NK-92 treated with Interleukin-12 subunit alpha and Interleukin-12 subunit beta, amount 100 ng/mL, for 24 hours (cell line): ENCODE measurements around the gene PEBP1.

Experiments used
- DNase-seq: peaks from one replicate; lab custom pipeline; 2025; lab: John Stamatoyannopoulos, UW

The PEBP1 gene

DNA sequence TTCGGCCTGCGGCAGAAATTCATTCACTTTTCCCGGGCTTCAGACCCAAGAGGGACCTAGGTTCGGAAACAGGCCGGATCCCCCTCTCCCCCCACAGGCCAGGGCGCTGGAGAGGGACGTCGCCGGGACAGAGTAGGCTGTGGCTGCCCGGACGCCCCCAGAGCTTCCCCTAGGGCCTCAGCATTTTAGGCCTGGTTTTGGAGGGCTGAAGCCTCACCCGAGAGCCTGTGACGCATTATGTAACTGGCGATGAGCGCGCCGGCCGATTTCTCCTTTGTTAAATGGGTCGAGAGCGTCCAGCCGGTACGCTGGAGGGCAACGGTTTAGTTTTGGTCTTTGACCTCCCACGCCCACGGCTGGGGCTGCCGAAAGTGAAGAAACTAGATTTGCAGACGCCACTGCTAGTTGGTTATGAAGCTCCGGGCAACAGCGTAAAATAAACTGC lies 657 bp downstream of the PEBP1 start:
- DNase-seq, result no peak

GRCh38 chr12:118137148-118137678 lies 1.3 kb downstream of the PEBP1 start:
- no peak for DNase-seq

GRCh38 chr12:118140825-118141224 lies 4.9 kb downstream of the PEBP1 start:
- no peak for DNase-seq

GRCh38 chr12:118144499-118144898 lies 8.6 kb downstream of the PEBP1 start:
- DNase-seq, result no peak

DNA sequence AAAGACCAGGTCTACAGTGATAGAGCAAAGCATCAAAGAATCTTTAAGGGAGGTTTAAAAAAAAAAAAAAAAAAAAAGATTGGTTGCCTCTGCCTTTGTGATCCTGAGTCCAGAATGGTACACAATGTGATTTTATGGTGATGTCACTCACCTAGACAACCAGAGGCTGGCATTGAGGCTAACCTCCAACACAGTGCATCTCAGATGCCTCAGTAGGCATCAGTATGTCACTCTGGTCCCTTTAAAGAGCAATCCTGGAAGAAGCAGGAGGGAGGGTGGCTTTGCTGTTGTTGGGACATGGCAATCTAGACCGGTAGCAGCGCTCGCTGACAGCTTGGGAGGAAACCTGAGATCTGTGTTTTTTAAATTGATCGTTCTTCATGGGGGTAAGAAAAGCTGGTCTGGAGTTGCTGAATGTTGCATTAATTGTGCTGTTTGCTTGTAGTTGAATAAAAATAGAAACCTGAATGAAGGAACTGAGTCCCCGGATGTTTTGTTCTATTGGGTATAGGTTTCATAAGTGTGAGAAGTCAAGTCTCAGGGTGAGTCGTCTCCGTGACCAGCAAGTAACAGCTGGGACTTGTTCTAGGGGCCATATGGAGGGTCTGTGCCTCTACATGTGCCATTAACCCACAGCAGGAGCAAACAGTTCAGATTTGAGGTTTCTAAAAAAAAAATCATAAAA lies 9.3 kb downstream of the PEBP1 start:
- no peak for DNase-seq

- no peak for DNase-seq
These were observed 9.9 kb downstream of the PEBP1 start for GRCh38 chr12:118145798-118146156.

DNA sequence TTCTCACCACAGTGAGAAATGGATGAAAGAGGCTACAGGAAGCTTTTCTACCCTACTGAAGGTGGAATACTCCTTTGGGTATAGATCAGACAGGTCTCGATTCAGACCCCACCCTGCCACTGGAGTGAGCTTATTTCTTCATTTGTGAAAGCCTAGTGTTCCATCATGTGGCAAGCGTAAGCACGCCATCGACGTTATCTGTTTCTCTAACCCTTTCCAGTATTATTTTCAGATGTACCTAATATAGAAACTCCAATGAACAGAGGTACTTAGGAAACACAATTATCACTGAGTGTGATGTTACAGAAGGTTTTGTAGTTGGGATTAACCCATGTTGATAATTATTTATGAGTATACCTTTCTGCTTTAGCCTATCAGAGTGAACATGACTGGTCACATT lies 12.4 kb downstream of the PEBP1 start:
- DNase-seq, result no peak

DNA sequence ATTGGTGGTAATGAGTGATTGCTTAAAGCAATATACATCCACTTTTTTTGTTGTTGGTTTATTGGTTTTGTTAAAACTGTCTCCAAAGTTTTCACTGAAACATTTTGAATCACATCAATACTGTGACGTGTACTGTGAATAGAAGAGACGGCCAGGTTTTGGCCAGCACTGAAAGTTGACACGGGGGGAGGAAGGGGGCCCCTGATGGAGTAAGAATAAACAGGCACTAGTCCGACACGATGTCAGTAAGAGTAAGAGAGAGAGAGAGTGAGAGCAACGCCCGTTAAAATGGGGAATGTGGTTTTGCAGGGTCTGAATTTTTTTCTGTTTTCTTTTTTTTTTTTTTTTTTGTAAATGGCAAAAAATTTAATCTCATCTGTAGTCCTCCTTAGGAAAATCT lies 14.7 kb downstream of the PEBP1 start:
- no peak for DNase-seq

- DNase-seq, result no peak
These were observed 15.8 kb downstream of the PEBP1 start for GRCh38 chr12:118151755-118152154.

DNA sequence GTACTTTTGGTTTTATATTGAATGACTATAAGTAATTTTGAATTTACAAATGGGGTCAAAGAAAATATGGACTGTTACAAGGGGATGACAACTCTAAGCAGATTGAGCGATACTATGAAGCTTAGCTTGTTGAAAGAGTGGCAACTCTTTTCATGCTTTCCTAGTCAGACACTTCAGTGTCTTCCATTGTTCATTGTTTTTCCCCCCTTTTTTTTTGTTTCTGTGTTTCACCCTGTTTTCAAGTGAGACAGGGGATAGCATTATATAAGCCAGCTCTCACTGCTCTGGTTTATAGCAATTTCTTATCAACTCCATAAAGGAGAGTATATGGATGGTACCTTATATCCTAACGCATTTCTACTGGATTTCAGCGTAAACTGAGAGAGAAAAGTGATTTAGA lies 24.6 kb downstream of the PEBP1 start:
- DNase-seq, result no peak

GRCh38 chr12:118164798-118165486 lies 29.0 kb downstream of the PEBP1 start:
- no peak for DNase-seq

- no peak for DNase-seq
These were observed 31.0 kb downstream of the PEBP1 start for GRCh38 chr12:118166946-118167345.

GRCh38 chr12:118175823-118176447 lies 40.0 kb downstream of the PEBP1 start:
- no peak for DNase-seq

DNA sequence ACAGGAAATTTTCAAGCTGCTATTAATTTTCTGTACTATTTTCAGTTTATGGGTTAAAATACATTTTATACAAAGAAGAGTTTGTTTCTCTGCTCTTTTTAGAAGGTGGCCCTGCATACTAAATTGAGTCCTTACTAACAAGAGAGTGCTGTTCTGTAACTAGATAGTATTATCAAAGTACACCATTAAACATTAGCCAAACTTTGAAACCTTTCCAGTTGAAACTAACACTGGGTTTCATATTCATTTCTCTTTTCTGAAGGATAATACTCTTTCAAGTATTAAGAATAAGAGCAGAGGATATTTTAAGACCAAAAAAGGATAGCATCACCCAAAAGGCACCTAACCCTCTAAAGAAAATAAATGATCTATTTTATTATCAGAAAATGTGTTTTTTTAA lies 47.2 kb downstream of the PEBP1 start:
- no peak for DNase-seq

DNA sequence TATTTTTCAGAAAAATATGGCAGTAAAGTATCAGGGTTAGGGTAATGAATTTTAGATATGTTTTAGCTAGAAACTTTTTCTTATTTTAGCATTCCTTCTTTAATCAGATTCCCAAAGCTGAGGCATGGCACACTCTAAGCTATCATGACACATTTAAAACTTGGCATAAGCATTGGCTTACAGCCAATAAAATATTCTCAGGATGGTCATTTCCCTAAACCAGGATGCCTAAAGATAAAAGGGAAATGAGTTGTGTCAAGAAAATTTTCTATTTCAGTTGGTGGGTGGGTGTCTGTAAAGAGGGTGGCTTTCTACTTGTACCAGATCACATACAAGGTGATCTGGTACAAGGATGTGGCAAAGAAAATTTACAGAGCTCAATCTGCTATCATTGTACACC lies 47.8 kb downstream of the PEBP1 start:
- DNase-seq, result no peak

DNA sequence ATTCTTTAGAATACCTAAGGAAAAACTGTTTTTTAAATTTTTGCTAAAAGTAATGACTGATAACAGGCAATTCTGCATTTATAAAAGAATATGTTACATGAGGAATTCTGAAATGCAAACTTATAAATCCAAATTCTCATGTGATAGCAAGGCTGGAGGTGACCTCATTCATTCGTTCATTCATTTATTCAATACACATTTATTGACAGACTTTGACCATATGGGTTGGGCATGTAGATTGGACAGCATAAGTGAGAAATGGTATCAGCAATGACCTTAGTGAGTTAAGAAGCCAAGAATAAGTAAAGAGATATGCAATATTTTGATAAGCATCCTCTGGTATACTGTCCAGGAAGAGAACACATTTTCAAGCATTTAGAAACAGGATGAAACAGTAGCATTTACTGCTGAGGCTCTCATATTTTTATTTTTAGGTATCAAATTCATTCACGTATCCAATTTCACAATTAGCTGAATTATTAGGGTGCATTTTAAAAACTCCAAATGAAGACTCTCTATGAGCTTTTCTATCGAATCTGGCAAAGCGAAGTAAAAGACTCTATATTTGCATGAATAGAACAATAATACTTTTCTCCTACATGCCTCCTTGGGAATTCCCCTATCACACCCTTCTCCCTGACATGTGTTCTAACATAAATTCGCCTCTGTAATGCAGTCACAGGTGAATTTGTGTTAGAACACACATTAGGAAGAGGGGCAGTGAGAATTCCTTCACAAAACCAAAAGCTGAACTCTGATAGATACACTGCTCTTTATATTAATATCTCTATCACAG lies 49.9 kb downstream of the PEBP1 start:
- no peak for DNase-seq

- no peak for DNase-seq
These were observed 52.0 kb downstream of the PEBP1 start for GRCh38 chr12:118187751-118188435.

- DNase-seq, result no peak
These were observed 52.9 kb downstream of the PEBP1 start for GRCh38 chr12:118188690-118189371.

GRCh38 chr12:118189741-118190191 lies 53.8 kb downstream of the PEBP1 start:
- DNase-seq, result no peak

- no peak for DNase-seq
These were observed 54.3 kb downstream of the PEBP1 start for GRCh38 chr12:118190266-118190665.

GRCh38 chr12:118193477-118193876 lies 57.6 kb downstream of the PEBP1 start:
- DNase-seq, result no peak
